HG02884 (cell line): Measurements from ENCODE around the gene GOLGA6D.
"Not testable (repeated sequence)": the region's sequence is repeated elsewhere in the genome, so short reads cannot be mapped to it uniquely, and the experiment has no call there.

Experiments used
- ATAC-seq: cut with Tn5 transposase; IDR thresholded peaks from one replicate; pipeline ENCODE4 v1.9.1; 2021; ENCODE audit warnings: mild to moderate bottlenecking, moderate library complexity; ENCODE audit not compliant: unreplicated experiment

GOLGA6D gene

DNA sequence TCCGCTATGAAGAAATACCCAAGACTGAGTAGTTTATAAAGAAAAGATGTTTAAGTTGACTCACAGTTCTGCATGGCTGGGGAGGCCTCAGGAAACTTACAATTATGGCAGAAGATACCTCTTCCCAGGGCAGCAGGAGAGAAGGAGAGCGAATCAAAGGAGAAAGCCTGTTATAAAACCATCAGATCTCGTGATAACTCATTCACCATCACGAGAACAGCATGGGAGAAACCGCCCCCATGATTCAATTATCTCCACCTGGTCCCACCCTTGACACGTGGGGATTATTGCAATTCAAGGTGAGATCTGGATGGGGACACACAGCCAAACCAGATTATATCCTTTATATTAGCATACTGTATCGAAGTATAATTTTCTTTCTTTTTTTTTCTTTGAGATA, 49.5 kb downstream of the GOLGA6D start:
- not testable (repeated sequence) for ATAC-seq

DNA sequence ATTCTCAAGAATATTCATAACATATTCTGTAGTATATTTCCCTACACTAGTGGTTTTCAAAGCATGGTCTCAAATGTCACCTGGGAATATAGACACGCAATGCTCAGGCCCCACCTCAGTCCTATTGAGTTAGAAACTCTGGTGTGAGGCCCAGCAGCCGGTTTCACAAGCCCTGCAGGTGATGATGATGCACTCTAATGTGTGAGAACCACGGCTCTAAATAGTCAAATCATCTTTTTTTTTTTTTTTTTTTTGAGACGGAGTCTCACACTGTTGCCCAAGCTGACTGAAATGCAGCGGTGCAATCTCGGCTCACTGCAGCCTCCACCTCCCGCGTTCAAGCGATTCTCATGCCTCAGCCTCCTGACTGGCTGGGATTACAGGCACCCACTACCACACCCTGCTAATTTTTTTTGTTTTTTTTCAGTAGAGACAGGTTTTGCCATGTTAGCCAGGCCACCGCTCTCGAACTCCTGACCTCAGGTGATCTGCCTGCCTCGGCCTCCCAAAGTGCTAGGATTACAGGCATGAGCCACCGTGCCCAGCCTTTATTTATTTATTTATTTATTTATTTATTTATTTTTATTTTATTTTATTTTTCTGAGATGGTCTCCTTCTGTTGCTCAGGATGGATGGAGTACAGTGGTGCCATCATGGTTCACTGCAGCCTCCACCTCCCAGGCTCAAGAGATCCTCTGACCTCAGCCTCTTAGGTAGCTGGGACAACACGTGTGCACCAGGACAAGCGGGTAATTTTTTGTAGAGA, 51.2 kb downstream of the GOLGA6D start:
- ATAC-seq = not testable (repeated sequence)

DNA sequence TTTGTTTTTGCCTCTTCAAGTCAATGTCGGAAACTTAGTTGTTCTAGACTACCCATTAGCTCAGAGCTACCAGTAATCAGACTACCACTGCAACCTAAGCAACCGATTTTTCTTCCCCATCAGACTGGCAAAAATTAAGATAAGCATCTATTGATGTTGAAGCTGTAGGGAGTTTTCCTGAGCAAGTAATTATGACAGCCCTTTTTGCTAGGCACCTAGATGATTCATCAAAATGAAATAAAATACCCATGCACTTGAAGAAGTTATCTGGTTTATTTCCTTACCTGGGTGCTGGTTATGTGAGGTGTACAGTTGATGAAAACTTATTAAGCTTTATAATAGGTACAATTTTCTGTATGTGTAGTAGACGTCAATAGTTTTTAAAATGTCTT, 52.7 kb downstream of the GOLGA6D start:
- no peak for ATAC-seq

DNA sequence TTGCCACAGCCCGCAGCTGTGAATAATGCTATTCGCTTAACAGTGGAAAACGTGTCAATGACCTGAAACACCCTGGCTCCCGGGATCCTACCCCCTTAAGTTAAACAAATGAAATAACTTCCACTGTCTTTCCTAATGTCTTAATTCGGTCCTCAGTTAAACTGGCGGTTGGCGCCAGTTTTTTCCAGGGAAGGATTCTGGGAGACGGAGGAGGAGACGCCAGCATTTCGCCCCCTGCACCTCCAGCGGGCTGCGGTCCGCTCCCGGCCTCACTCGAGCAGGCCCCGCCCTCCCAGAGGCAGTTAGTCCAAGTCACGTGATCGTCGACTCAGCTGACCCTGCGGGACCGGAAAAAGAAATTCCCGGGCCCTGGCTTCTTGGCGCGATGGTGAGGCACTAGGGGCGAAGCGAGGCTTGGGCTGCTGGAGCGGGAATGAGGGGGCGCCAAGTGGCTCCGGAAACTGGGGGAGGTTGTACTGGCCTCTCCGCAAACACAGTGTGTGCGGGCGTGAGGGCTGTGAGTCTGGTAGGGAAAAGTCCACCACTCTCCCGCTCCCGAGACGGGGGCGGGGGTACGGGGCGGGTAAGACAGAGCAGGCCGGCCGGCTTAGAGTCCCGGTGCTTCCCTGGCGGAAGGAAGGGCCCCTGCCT, 53.2 kb downstream of the GOLGA6D start, which contains the start of gene COMMD4:
Gene COMMD4, plus strand, starts transcription at position 359 of the 651 bp plus-strand sequence. Its CDS starts 27 bp downstream, at position 386.
- ATAC-seq = no peak

DNA sequence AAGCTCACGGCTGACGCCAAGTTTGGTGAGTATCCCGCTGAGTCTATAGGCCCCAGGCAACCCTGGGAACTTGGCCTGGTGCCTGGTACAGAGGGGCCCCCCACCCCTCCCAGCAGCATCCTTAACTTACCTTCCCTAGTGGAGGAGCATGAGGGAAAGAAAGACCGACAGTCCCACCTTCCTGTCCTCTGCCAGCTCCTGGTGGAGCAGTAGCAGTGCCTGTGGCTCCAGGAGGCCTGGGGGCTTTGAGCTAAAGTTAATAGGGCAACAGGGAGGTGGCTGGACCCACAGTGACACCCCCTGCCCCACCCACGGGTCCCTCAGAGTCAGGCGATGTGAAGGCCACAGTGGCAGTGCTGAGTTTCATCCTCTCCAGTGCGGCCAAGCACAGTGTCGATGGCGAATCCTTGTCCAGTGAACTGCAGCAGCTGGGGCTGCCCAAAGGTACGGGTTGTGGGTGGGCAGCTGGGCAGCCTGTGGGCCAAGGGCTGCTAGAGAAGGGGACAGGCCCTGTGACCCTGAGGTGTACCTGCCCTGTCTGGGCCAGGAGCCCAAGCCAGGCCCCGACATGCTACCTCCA, 56.1 kb downstream of the GOLGA6D start:
- ATAC-seq = no peak

DNA sequence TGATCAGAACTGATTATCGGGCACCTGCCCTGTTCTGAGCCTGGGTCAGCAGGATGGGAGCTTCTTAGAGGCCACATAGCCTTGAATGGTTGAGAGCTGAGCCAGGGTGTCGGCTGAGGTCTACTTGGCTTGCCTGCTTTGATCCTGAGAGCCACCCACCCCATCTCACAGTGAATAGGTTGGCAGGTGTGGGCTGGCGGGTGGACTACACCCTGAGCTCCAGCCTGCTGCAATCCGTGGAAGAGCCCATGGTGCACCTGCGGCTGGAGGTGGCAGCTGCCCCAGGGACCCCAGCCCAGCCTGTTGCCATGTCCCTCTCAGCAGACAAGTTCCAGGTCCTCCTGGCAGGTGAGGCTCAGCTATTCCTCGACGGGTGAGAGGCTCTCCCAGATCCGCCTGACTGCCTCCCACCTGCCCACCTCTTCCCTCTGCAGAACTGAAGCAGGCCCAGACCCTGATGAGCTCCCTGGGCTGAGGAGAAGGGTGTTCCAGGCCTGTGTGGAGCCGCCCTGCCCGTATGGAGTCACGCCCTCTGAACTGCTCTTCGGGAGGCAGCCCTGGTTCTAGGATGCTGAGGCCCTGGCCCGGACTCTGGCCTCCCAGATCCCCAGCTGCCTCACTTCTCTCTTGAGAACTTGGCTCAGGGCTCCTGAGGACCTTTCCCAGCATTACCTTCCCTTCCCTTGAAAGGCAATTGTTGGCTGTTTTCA, 57.1 kb downstream of the GOLGA6D start:
- no peak for ATAC-seq

DNA sequence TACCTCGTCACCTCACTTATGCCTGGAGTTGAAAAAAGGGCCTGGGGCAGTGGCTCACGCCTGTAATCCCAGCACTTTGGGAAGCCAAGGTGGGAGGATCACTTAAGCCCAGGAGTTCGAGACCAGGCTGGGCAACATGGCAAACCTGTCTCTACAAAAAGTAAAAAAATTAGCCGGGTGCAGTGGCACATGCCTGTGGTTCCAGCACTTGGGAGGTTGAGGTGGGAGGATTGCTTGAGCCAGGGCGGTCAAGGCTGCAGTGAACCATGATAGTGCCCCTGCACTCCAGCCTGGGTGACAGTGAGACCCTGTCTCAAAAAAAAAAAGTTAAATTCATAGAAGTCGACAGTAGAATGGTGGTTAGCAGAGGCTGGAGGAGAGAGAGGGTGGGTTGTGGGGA, 59.6 kb downstream of the GOLGA6D start:
- no peak for ATAC-seq

DNA sequence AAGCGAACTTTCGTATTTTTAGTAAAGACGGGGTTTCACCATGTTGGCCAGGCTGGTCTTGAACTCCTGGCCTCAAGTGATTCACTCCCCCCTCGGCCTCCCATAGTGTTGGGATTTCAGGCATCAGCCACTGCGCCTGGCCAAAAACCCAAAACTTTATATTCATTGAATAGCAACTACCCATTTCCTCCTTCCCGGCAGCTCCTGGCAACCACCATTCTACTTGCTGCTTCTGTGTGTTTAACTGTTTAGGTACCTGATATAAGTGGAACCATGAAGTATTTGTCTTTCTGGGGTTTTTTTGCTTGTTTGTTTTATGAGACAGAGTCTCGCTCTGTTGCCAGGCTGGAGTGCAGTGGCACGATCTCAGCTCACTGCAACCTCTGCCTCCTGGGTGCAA, 61.3 kb downstream of the GOLGA6D start:
- ATAC-seq = not testable (repeated sequence)
